ENCODE data around the gene RHBDF2. TPM values are rescaled to one million over a fixed set of nuclear protein-coding genes. Genes with fewer than 3 reads are reported as not detected.

The RHBDF2 gene
- total RNA-seq, 1 donor from 2014 or later = 22.6 TPM

GRCh38 chr17:76481071-76481655 is 20.1 kb downstream of the RHBDF2 start:
- DNase-seq (ENCODE audit: low read depth in 2 of 2) = no peak

DNA sequence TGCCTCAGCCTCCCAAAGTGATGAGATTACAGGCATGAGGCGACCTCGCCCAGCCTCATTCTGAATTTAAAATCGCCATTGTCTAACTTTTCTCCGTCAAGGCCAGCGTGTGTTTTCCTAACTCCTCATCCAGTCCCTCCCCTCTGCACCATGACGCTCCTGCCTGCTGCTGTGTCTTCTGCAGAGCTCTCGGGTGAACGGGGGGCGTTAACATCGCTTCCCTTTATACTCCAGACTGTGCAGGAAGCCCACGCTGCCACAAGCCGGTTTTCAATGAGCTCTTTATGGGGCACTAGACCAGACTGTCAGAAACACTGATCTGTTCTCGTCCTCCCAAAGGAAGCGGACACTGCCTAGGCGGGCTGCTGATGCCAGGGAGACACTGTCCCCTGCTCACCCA is 20.6 kb downstream of the RHBDF2 start:
- DNase-seq (ENCODE audit: low read depth in 2 of 2) = no peak

- no peak for DNase-seq (ENCODE audit: low read depth in 2 of 2)
These were observed 21.6 kb downstream of the RHBDF2 start for GRCh38 chr17:76479515-76480060.

DNA sequence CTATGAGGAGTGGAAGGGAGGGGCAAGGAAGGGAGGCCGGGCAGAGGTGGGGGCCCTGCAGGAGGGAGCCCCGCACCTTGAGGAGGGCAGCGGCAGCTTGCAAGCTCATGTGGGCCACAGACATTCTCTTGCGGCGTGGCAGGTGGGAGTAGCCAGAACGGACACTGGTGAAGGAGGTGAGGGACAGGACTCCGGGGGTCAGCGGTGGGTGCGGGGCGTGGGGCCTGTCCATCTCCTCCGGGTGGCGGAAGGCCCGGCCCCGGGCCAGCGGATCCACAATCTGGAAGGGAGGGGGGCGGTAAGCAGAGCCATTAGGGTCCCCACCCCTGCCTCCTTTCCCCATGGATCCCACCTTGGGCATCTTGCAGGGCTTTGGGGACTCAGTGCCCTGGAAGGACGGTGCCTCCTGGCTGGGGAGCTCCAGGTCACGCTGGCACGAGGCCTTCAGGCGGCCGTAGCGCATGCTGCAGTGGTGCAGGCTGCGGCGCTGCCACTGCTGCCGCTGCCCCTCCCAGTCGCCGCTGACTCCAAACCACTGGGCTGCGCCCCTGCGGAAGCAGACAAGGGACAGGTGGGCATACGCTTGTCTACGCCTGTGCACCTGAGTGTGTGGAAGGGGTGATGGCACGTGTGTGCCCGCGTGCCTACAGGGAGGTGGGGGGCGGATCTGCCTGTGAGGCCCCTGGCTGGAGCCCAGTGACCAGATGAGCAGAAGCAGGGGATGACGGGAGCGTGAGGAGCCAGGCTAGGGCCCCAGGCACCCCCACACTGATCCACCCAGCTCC is 22.3 kb downstream of the RHBDF2 start:
- no peak for DNase-seq (ENCODE audit: low read depth in 2 of 2)

DNA sequence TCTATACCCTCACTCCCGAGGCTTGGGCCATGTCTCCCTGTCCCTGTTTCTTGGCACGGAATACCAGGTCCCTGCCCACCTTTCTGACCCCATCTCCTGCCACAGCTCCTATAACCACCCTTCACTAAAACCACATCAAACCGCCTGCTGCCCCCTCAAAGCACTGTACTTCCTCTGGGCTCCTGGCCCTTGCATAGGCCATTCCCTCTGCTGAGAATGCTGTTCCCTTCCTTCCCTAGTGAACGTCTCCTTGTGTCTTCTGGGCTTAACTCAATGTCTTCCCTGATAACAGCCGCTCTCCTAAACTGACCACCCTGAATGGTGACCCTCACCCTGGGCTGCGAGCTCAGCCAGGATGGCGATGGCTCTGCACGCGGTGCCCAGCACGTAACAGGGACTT is 23.1 kb downstream of the RHBDF2 start:
- DNase-seq (ENCODE audit: low read depth in 2 of 2) = no peak

DNA sequence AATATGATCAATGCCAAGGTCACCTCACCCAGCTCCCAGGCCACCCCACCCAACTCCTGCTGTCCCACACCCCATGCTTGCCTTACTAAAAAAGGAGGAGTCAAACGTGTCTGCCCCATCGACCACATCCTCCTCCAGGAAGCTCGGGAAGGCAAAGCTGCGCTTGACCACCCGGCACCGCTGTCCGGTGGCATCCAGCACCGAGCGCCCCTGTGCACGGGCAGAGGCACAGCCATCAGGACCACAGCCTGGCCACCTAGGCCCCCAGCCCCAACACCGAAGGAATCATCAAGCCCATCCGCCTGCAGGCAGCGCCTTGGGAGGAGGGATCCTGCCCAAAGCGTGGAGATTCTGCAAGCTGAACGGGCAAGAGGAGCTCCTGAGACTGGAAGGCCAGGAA is 23.6 kb downstream of the RHBDF2 start:
- no peak for DNase-seq (ENCODE audit: low read depth in 2 of 2)

DNA sequence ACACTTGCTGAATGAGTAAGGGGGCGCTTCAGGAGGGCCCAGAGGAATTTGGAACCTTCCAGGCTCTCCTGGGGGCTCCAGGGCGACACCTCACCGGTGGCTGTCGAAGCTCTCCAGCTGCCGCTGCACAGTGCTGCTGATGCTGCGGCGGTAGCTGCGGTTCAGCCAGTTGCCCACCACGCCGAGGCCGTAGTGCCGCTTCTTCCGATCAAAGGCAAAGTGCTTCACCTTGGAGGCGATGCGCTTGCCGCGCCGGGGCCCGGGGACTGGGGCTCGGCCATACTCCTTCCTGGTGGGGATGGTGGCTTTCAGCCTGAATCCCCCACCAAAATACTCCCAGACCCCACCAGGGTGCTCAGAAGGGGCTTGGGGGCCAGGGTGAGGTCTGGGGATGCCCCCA is 24.5 kb downstream of the RHBDF2 start:
- DNase-seq (ENCODE audit: low read depth in 2 of 2) = no peak

DNA sequence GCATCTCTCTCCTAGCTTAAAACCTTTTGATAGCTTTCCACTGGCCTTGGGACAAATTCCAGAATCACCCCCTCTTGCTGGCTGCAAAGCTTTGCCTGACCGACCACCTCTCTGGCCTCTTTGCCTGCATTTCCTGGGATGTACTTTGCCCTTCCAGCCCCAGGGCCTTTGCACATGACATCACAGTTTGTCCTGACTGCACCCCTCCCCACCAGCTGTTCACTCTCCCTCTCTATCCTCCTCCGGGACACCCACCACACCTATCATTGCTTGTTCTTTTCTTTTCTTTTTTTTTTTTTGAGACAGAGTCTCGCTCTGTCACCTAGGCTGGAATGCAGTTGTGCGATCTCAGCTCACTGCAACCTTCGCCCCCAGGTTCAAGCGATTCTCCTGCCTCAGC is 25.9 kb downstream of the RHBDF2 start:
- no peak for DNase-seq (ENCODE audit: low read depth in 2 of 2)

DNA sequence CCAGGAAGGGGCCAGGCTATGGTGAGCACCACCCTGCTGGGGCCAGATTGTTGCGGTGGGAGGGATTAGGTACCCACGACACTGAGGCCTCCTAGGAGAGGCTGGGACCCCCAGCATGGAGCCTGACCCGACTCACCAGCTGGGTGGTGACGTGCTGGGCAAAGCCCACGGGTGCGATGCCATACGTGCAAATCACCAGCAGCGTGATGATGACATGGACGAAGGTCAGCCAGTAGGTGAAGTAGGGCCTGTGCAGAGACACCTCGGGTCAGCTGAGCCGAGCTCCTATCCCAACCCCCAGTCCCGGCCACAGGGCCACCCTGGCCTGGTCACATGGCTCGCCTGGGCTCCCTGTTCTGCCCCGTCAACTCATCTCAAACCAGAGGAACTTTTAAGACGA is 26.3 kb downstream of the RHBDF2 start:
- DNase-seq (ENCODE audit: low read depth in 2 of 2) = no peak

DNA sequence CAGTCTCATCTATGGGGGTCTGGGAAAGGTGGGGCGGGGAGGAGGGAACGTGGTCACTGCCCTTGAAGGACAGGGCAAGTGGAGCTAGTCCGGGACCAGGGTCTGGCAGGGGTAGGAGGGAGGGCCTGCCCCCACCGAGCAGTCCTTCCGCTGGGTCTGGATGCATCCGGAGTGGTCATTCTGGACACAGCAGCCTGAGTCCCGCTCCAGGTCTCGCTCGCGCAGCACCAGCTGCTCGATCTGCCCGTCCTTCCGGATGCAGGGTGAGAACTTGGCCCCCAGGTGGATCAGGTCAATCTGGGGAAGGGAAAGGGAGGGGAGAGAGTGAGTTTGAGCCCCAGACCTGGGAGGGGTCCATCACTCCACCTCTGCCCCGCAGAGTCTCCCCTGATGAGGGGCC is 27.0 kb downstream of the RHBDF2 start:
- no peak for DNase-seq (ENCODE audit: low read depth in 2 of 2)

GRCh38 chr17:76473541-76473985 is 27.7 kb downstream of the RHBDF2 start:
- DNase-seq (ENCODE audit: low read depth in 2 of 2) = peak; percentile 33 to 47

DNA sequence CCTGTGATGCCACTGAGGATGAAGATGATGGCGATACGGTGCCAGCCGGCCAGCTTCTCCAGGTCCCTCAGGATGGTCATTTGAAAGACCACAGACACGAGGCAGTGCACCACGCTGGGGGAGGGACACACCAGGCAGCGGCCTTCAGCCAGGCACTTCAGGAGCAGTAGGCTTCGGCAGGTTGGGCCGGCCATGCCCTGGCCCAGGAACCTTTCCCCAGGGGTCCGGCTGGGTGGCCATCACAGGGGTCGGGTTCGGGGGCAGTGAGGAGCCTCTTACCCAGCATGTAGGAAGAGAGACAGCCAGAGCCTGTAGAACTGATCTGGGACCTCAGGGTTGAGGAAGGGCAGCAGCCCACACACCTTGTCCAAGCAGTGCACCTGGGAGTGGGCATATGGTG is 28.5 kb downstream of the RHBDF2 start:
- no peak for DNase-seq (ENCODE audit: low read depth in 2 of 2)

GRCh38 chr17:76472258-76472645 is 29.0 kb downstream of the RHBDF2 start:
- no peak for DNase-seq (ENCODE audit: low read depth in 2 of 2)

DNA sequence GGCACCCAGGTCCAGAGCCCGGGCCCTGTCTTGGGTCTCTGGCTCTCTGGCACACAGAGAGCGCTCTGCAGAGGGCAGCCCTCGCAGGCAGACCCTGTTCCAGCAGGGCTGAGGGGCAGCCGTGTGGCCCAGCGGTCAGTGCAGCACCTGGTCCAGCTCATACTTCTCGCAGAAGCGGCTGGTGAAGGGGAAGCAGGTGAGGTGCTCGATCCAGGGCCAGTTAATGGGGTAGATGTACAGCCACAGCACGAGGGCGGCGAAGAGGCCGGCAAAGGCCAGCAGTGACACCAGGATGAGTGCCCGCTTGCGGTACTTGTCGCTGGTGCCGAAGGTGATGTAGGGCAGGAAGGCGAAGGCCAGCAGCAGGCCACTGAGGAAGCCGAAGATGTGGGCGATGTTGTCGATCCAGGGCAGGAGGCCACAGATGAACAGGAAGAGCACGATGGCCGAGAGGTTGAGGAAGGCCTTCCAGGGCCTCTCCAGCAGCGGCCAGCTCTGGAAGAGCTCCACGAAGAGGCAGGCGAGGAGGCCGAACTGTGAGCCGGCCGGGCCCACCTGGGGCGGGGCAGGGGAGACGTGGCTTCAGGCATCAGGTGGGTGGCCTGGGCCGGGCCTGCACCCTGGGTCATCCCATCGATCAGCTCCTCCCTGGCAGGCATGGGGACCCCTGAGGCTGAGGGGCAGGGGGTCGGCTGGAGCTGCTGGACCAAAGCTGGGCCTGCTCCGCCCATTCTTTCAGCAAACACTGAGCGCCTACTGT is 29.5 kb downstream of the RHBDF2 start:
- no peak for DNase-seq (ENCODE audit: low read depth in 2 of 2)

DNA sequence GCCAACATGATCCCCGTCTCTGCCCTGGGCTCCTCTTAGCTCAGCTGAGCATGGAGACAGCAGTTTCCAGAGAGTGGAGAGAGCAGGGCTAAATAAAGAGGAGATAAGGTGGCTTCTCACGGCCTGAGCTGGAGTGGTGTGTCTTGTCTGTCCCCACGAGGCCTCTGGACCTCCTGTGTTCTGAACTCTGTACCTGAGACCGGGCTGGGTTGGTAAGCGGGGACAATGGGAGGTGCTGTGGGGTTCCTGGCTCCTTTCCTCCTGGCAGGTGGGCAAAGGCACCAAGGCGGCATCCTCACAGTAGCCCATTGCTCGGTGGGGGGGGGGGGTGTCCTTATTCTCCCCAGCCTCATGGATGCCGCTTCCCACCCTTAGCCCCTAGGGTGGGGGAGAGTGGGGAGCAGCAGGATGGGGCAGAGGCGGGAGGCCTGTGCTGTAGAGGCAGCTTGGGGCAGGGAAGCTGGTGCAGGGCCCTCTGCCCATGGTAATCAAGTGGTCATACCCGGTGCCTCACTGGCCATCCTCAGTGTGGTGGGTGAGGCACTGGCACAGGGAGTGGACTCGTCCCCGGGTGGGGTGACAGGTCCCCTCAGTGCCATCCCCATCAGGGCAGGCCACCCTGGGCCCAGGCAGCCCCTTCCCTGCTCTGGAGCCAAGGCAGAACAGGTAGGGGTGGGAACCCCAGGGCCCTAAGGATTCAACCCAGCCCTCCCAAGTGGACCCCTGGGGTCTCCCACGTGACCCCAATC is 31.1 kb downstream of the RHBDF2 start:
- no peak for DNase-seq (ENCODE audit: low read depth in 2 of 2)

- no peak for DNase-seq (ENCODE audit: low read depth in 2 of 2)
These were observed 31.9 kb downstream of the RHBDF2 start for GRCh38 chr17:76469076-76469990.

GRCh38 chr17:76468634-76469010 is 32.6 kb downstream of the RHBDF2 start:
- no peak for DNase-seq (ENCODE audit: low read depth in 2 of 2)

DNA sequence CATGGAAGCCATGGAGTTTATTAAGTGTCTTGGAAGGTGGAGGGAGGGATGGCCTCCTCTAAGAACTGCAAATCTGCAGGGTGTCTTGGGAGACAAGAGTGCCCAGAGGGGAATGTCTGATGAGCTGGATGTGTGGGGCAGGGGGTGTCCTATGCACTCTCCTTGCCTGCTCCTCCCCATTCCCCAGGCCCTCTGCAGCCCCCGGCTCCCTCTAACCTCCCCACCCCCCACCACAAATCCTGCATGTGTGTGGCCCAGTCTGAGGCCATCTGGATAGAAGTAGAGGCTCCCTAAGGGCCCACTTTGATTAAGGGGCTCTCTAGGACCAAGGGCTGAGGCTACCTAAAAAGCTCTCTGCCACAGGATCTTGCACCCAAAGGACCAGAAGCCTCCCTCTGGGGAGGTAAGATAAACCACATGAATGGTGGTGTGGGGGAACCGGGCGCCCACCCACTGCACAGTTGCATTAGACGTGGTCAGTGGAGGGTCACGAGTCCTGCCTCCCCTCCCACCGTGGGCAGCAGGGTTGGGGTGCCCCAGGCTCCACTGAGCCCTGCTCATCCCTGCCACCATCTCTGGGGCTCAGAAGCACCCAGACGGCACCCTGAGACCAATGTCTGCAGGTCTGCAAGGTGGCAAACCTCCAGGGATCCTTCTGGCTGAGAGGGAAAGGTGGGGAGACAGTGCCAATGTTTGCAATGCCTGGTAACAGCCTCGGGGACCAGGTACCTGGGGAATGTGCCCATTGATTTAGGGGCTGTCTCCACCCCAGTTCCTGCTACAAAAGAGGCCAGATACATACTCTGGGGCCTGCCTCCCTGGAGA is 33.2 kb downstream of the RHBDF2 start:
- DNase-seq (ENCODE audit: low read depth in 2 of 2) = no peak

- no peak for DNase-seq (ENCODE audit: low read depth in 2 of 2)
These were observed 33.9 kb downstream of the RHBDF2 start, which contains the start of gene AANAT for GRCh38 chr17:76467366-76467765. TSS of gene AANAT (plus strand) at chr17:76467603. CDS start at chr17:76468747, 1,144 bp downstream.

- no peak for DNase-seq (ENCODE audit: low read depth in 2 of 2)
These were observed 34.5 kb downstream of the RHBDF2 start for GRCh38 chr17:76466775-76467130.

Measured in lung microvascular endothelial cell (primary cell).